Measurements from ENCODE around the gene GZMA.
"Not testable (repeated sequence)": the region's sequence is repeated elsewhere in the genome, so short reads cannot be mapped to it uniquely, and the experiment has no call there.

Gene GZMA

GRCh38 chr5:55102348-55102747, at the start of gene GZMA:
Gene GZMA, plus strand, starts transcription at chr5:55102646. Its CDS starts 37 bp downstream, at chr5:55102683.
- FAIRE-seq (no peak), DNase-seq (ENCODE audit: low spot score) (no peak)

DNA sequence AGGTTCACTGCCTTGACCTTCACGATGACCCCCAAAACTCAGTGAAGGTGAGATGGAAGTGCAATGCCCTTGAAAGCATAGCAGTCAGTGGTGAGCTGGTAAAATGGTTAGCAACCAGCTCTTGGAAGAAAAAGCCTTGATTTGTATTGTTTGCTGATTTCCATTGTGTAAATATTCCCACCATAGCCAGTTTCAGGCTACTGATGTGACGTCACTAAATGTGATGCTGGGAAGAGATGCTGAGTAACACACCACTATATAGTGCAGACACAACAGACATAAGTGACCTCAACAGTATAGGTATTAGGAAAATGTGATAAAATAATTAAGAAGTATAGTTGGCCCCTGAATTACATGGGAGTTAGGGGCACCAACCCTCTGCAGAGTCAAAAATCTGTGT, 47.3 kb upstream of the GZMA start:
- no peak for FAIRE-seq
- DNase-seq (ENCODE audit: low spot score) = no peak

- FAIRE-seq = no peak
- DNase-seq (ENCODE audit: low spot score) = no peak
These were observed 40.2 kb upstream of the GZMA start for GRCh38 chr5:55062039-55062779.

- no peak for DNase-seq (ENCODE audit: low spot score)
- FAIRE-seq = peak; percentile 35
These were observed 39.1 kb upstream of the GZMA start for GRCh38 chr5:55063220-55063863.

DNA sequence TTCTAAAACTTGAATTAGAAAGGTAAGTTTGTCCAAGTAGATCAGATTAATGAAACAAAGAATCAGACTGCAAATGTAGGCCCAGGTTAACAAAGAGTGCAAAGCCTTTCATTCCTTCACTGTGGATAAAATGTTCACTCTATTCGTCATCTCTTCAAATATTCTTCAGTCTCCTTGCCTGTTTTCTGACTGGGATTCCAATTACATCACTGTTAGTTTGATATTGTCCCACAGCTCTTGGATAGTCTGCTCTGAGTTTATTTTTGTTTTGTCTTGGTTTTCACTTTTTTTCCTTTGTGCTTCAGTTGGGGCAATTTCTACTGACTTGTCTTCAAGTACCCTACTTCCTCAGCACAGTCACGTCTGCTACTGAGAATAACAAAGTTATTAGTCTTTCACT, 38.5 kb upstream of the GZMA start:
- no peak for DNase-seq (ENCODE audit: low spot score)
- FAIRE-seq = no peak

GRCh38 chr5:55064523-55064922, 37.9 kb upstream of the GZMA start:
- no peak for FAIRE-seq

DNA sequence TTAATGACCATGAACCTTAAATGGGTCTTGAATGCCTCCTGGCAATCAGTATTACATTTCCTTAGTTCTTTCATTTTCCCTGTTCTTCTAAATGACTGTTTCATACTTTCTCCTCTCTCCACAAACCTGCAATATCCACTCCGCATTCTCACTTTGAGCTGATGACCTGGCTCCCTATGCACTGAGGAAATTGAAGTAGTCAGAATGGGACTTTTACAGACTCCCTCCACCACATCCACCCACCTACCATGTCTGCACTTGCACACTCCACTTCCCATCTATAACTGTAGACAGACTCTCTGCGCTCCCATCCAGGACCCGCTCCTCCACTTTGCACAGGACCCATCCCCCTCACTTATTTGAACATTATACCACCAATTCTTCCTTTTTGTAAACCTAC, 36.2 kb upstream of the GZMA start:
- FAIRE-seq = no peak
- DNase-seq (ENCODE audit: low spot score) = no peak

More at GRCh38 chr5:55064523-55064922, 37.9 kb upstream of the GZMA start:
- no peak for DNase-seq (ENCODE audit: low spot score)

- DNase-seq (ENCODE audit: low spot score) (no peak), FAIRE-seq (no peak)
These were observed 31.5 kb upstream of the GZMA start for GRCh38 chr5:55070968-55071367.

DNA sequence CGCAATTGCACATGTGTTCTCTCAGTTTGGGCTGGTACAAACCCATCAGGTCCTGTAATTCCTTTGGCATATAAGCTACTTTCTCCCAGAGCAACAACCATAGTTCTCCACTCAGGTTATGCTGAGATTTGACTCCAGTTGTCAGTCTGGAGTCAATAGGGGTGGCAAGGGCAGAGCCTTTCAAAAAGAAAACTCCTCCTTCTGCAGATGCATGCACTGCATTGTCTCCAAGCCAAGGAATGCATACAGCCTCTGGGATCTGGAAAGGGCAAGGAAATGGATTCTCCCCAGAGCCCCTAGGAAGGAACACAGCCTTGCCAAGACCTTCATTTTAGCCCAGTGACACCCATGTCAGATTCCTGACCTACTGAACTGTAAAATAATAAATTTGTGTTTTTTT, 31.0 kb upstream of the GZMA start:
- DNase-seq (ENCODE audit: low spot score) = no peak
- FAIRE-seq = no peak

DNA sequence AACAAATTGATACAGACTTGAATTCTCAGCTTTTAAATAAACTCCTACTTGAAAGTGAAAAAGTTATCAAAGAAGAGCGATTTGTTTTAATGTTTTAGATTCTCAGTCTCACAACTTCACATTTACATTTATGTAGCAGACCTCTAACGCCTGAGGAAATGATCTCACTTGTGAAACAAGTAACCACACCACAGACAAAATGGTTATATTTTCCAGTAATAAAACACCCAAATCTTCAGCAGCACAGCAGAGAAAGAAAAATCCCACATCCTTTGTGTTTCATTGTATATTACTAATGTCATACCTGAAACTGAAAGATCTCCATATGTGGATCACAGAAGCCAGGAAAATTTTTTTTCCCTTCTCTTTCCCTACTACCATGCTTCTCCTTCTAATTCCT, 29.8 kb upstream of the GZMA start:
- FAIRE-seq (no peak), DNase-seq (ENCODE audit: low spot score) (no peak)

DNA sequence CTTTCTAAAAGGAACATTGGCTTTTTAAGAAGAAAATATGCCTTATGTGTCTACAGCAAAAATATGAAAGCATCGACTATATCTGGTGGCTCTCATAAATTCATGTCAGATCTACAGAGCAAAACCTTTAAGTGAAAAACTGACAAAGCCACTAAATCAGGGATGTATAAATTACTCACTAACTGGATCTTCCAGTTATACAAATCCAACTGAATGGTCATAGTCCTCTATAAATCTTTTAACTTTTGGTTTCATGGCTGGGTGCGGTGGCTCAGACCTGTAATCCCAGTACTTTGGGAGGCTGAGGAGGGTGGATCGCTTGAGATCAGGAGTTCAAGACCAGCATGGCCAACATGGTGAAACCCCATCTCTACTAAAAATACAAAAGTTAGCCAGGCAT, 29.2 kb upstream of the GZMA start:
- FAIRE-seq = no peak
- no peak for DNase-seq (ENCODE audit: low spot score)

DNA sequence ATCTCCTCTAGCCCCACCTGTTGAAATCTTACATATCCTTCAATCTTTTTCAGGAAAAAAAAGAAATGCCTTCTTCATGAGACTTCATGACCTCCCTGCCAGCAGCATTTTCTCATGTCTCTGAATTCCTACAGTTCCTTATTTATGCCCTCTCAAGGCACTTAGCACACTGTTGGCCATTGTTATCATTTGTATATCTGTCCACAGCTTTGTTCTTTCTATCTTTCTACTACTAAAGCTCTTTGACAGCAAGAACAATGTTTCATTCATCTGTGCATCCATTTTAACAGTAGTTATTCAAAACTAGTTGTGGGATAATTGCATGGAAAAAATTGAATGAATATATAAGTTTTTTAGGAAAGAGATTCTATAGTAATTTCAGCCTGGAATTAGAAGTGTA, 20.9 kb upstream of the GZMA start:
- DNase-seq (ENCODE audit: low spot score) = no peak
- FAIRE-seq = no peak

- not testable (repeated sequence) for FAIRE-seq; DNase-seq (ENCODE audit: low spot score)
These were observed 13.1 kb upstream of the GZMA start for GRCh38 chr5:55089301-55089700.

- not testable (repeated sequence) for DNase-seq (ENCODE audit: low spot score)
These were observed 11.4 kb upstream of the GZMA start for GRCh38 chr5:55091011-55091410.

DNA sequence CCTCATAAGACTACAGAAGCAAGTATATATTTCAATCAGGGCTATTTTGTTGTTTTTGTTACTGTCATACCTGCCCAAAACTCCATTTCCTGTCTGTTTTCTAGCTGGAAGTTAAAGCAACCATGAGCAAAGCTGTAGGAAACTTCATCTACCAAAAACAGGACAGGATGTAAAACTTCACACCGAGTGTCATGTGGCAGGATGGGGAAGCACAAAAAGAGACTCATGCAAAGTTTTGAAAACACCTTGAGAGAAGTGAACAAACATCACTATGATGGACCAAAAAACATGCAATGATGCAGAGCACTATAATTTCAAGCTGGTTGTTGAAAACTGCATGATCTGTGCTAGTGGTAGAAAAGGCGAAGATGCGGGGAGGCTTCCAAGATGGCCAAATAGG, 6.3 kb upstream of the GZMA start:
- peak; percentile 27 for FAIRE-seq
- no peak for DNase-seq (ENCODE audit: low spot score)

More at GRCh38 chr5:55091011-55091410, 11.4 kb upstream of the GZMA start:
- not testable (repeated sequence) for FAIRE-seq

- DNase-seq (ENCODE audit: low spot score) = no peak
- FAIRE-seq = no peak
These were observed 5.6 kb upstream of the GZMA start for GRCh38 chr5:55096861-55097260.

DNA sequence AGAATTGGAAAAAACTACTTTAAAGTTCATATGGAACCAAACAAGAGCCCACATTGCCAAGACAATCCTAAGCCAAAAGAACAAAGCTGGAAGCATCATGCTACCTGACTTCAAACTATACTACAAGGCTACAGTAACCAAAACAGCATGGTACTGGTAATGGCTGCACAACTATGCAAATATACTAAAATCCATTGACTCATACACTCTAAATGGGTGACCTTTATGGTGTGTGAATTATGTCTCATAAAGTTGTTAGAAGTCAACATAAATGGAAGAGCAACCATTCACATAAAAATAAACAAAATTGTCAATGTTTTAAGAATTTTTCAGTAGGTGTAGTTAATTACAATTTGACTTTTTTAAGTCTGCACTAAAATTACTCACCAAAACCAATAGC, 1.3 kb upstream of the GZMA start:
- not testable (repeated sequence) for FAIRE-seq; DNase-seq (ENCODE audit: low spot score)

- no peak for DNase-seq (ENCODE audit: low spot score)
- FAIRE-seq = no peak
These were observed 730 bp upstream of the GZMA start for GRCh38 chr5:55101556-55102276.

DNA sequence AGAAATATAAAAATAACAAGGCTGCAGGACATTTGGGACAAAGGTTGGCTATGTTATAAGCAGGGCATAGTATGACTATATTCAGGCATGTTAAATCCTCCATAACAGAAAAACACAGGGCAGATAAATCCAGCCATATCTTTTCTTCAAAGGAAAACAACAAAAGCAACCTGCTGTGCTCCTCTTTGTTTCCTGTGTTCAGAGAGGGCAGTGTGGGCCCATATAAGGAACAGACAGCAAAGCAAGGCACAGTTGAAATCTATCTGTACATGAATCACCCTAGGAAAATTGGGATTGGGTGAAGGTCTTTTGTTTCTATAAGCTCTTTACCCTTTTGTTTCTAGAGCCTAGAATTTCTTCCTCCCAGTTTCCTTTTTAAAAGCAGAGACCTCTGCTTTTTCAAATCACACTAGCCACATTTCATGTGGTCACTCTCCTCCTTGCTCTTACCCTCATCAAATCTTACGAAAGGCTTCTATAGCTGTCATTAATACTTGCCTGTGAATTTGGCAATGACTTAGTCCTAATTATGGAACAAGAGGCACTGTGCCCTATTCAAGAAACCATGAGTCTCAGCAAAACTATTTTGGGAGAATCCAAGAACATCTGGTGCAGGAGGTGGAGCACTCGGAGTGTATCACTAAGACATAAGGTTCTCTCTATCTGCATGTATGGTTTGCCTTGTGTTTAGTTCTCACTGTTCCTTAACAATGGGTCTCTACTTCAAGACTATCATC, 1.8 kb downstream of the GZMA start:
- DNase-seq (ENCODE audit: low spot score) = no peak

GRCh38 chr5:55104946-55105701, 2.7 kb downstream of the GZMA start:
- DNase-seq (ENCODE audit: low spot score) = no peak
- no peak for FAIRE-seq

More for the DNA sequence above, 1.8 kb downstream of the GZMA start:
- no peak for FAIRE-seq

- DNase-seq (ENCODE audit: low spot score); FAIRE-seq: not testable (repeated sequence)
These were observed 3.5 kb downstream of the GZMA start for GRCh38 chr5:55105976-55106375.
